HepG2 (cell line): ENCODE measurements around the gene ARMH3. TPM values are rescaled to one million over a fixed set of nuclear protein-coding genes. Genes with fewer than 3 reads are reported as not detected.
A peak's percentile ranks its signal among the peaks of the same experiment; 100 is the strongest.

Experiments used
- CCDC6 ChIP-seq: sonication (generic); formaldehyde crosslinking; IDR thresholded peaks from 2 replicates; pipeline ENCODE4 v1.8.1; 2022; ENCODE audit warnings: mild to moderate bottlenecking, missing genetic modification reagents, moderate library complexity
- CEBPG ChIP-seq: IDR thresholded peaks from 2 replicates; pipeline ENCODE4 v1.6.1; 2016
- GPN1 ChIP-seq: sonication (generic); formaldehyde crosslinking; IDR thresholded peaks from 2 replicates; pipeline ENCODE4 v1.5.1; 2020; ENCODE audit warnings: missing genetic modification reagents, borderline replicate concordance
- GTF2F1 ChIP-seq: fragments of 150-350 bp; IDR thresholded peaks from 2 replicates; pipeline ENCODE4 v1.6.1; 2014; ENCODE audit warnings: low read length
- GTF3A ChIP-seq: sonication (generic); formaldehyde crosslinking; conservative IDR thresholded peaks from 2 replicates; pipeline ENCODE4 v1.4.0; 2020; ENCODE audit warnings: mild to moderate bottlenecking, missing genetic modification reagents
- HMG20A ChIP-seq: IDR thresholded peaks from 2 replicates; pipeline ENCODE4 v1.6.1; 2016; ENCODE audit warnings: borderline replicate concordance
- HMGXB4 ChIP-seq, 2 experiments: sonication (generic) in 1 of 2; formaldehyde crosslinking in 1 of 2; IDR thresholded peaks; 2 replicates each; pipeline versions ENCODE4 v1.4.0 to v1.6.1; 2018 to 2020; ENCODE audit warnings: missing genetic modification reagents in 2 of 2, borderline replicate concordance in 1 of 2, low read depth in 1 of 2, mild to moderate bottlenecking in 1 of 2, missing biosample characterization in 1 of 2
- MXI1 ChIP-seq: IDR thresholded peaks from 3 replicates; pipeline ENCODE4 v1.6.1; 2012; ENCODE audit warnings: low read depth, low read length, inconsistent platforms, borderline replicate concordance
- NR2C2 ChIP-seq: sonication (generic); formaldehyde crosslinking; IDR thresholded peaks from 2 replicates; pipeline ENCODE4 v1.4.0; 2020; ENCODE audit warnings: missing genetic modification reagents, mild to moderate bottlenecking, moderate library complexity, borderline replicate concordance
- PHF21A ChIP-seq: sonication (generic); formaldehyde crosslinking; IDR thresholded peaks from 2 replicates; pipeline ENCODE4 v1.5.0; 2020; ENCODE audit warnings: mild to moderate bottlenecking, missing genetic modification reagents
- RAD51 ChIP-seq: fragments of 450-650 bp; IDR thresholded peaks from 2 replicates; pipeline ENCODE4 v1.6.1; 2016; ENCODE audit warnings: borderline replicate concordance
- RFX1 ChIP-seq: fragments of 450-650 bp; IDR thresholded peaks from 2 replicates; pipeline ENCODE4 v1.6.1; 2017
- TEAD2 ChIP-seq: sonication (generic); formaldehyde crosslinking; IDR thresholded peaks from 2 replicates; pipeline ENCODE4 v1.9.0; 2021; ENCODE audit warnings: missing genetic modification reagents
- ZBTB38 ChIP-seq: sonication (generic); formaldehyde crosslinking; IDR thresholded peaks from 2 replicates; pipeline ENCODE4 v1.5.1; 2020; ENCODE audit warnings: mild to moderate bottlenecking, missing genetic modification reagents
- ZNF124 ChIP-seq: sonication (generic); formaldehyde crosslinking; IDR thresholded peaks from 2 replicates; pipeline ENCODE4 v1.4.0; 2020; ENCODE audit warnings: missing genetic modification reagents
- ZNF207 ChIP-seq: fragments of 450-650 bp; IDR thresholded peaks from 2 replicates; pipeline ENCODE4 v1.6.1; 2016; ENCODE audit warnings: antibody characterized with exemption, borderline replicate concordance
- ZNF326 ChIP-seq: sonication (generic); formaldehyde crosslinking; IDR thresholded peaks from 2 replicates; pipeline ENCODE4 v1.4.0; 2020; ENCODE audit warnings: missing genetic modification reagents, borderline replicate concordance
- ZNF34 ChIP-seq: sonication (generic); formaldehyde crosslinking; IDR thresholded peaks from 2 replicates; pipeline ENCODE4 v1.4.0; 2020; ENCODE audit warnings: mild to moderate bottlenecking, missing genetic modification reagents, borderline replicate concordance
- ZNF556 ChIP-seq: sonication (generic); formaldehyde crosslinking; IDR thresholded peaks from 2 replicates; pipeline ENCODE4 v1.4.0; 2020; ENCODE audit warnings: mild to moderate bottlenecking, missing genetic modification reagents, borderline replicate concordance
- ZNF746 ChIP-seq: sonication (generic); formaldehyde crosslinking; IDR thresholded peaks from 2 replicates; pipeline ENCODE4 v1.8.0; 2022; ENCODE audit warnings: mild to moderate bottlenecking, missing genetic modification reagents
- ZNF839 ChIP-seq: sonication (generic); formaldehyde crosslinking; IDR thresholded peaks from 2 replicates; pipeline ENCODE4 v1.4.0; 2020; ENCODE audit warnings: missing genetic modification reagents, mild to moderate bottlenecking, borderline replicate concordance
- polyA plus RNA-seq, 8 experiments: library from polyadenylated mRNA; depleted of rRNA in 3 of 8; stranded (reverse) in 7 of 8; unstranded in 1 of 8; fragments of >200 nt; fragmentation: Illumina TruSeq in 4 of 8; extraction: Trizol in 4 of 8; gene quantifications; 2 replicates each; pipeline versions ENCODE4 v1.2.1 to v1.2.3, GENCODE V29; 2011 to 2016; ENCODE audit warnings: low read depth in 4 of 8, missing spikeins in 1 of 8, mixed read lengths in 1 of 8; ENCODE audit not compliant: insufficient read depth in 1 of 8
- total RNA-seq, 5 experiments: library from RNA; depleted of rRNA; stranded (reverse); fragments of >200 nt; fragmentation: Illumina TruSeq; extraction: Trizol; gene quantifications; 2 replicates each; pipeline ENCODE4 v1.2.3, GENCODE V29; 2016; ENCODE audit warnings: low read depth in 1 of 5
- TF ChIP-seq, protein P1 (sequence below): sonication (generic); formaldehyde crosslinking; IDR thresholded peaks from 2 replicates; pipeline ENCODE4 v1.4.0; 2020; ENCODE audit warnings: missing genetic modification reagents
- TF ChIP-seq, protein P2 (sequence below): sonication (generic); formaldehyde crosslinking; conservative IDR thresholded peaks from 2 replicates; pipeline ENCODE4 v1.4.0; 2020; ENCODE audit warnings: missing genetic modification reagents
- TF ChIP-seq, protein P3 (sequence below): sonication (generic); formaldehyde crosslinking; IDR thresholded peaks from 2 replicates; pipeline ENCODE4 v1.5.0; 2020; ENCODE audit warnings: missing genetic modification reagents

The ARMH3 gene
- total and polyA plus RNA-seq, 2 of the 13 experiments (the other 11 are each of a cell fraction or from before 2014, with no cell fraction given), result 8.4 to 16.9 TPM

GRCh38 chr10:102055647-102056419 is at the start of gene ARMH3 (continued):
- TF ChIP-seq ZNF207 (no peak), CCDC6 (CRISPR knock-in tag) (peak; percentile 84; the same call in 1 of the 2 replicates), HMGXB4 (CRISPR knock-in tag; IDR thresholded peaks at IDR 0.05; ENCODE audit: borderline replicate concordance in 1 of 2, low read depth in 1 of 2) (peak; percentile 83 to 92), ZNF34 (peak; percentile 96), ZNF124 (CRISPR knock-in tag) (peak; percentile 49; the same call in 1 of the 2 replicates), HMG20A (no peak), GPN1 (no peak), TEAD2 (CRISPR knock-in tag) (peak; percentile 61; the same call in 1 of the 2 replicates), ZNF556 (CRISPR knock-in tag) (peak; percentile 92), RAD51 (no peak), ZNF326 (CRISPR knock-in tag) (no peak), ZBTB38 (CRISPR knock-in tag) (peak; percentile 86), CEBPG (CRISPR knock-in tag) (peak; percentile 40; the same call in 1 of the 2 replicates), ZNF839 (CRISPR knock-in tag) (peak; percentile 83), NR2C2 (CRISPR knock-in tag) (peak; percentile 97), PHF21A (CRISPR knock-in tag) (peak; percentile 79), GTF3A (peak; percentile 72; the same call in 1 of the 2 replicates), GTF2F1 (no peak), MXI1 (peak; percentile 82; the same call in 2 of the 3 replicates), ZNF746 (CRISPR knock-in tag) (0 out of 2 replicates have a peak, but pooled peaks have one; percentile 50), RFX1 (no peak)
- TF ChIP-seq, protein P1, sequence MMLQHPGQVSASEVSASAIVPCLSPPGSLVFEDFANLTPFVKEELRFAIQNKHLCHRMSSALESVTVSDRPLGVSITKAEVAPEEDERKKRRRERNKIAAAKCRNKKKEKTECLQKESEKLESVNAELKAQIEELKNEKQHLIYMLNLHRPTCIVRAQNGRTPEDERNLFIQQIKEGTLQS, result peak; percentile 8; the same call in 1 of the 2 replicates
- TF ChIP-seq, protein P2, sequence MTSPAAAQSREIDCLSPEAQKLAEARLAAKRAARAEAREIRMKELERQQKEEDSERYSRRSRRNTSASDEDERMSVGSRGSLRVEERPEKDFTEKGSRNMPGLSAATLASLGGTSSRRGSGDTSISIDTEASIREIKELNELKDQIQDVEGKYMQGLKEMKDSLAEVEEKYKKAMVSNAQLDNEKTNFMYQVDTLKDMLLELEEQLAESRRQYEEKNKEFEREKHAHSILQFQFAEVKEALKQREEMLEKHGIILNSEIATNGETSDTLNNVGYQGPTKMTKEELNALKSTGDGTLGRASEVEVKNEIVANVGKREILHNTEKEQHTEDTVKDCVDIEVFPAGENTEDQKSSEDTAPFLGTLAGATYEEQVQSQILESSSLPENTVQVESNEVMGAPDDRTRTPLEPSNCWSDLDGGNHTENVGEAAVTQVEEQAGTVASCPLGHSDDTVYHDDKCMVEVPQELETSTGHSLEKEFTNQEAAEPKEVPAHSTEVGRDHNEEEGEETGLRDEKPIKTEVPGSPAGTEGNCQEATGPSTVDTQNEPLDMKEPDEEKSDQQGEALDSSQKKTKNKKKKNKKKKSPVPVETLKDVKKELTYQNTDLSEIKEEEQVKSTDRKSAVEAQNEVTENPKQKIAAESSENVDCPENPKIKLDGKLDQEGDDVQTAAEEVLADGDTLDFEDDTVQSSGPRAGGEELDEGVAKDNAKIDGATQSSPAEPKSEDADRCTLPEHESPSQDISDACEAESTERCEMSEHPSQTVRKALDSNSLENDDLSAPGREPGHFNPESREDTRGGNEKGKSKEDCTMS (CRISPR knock-in tag), result no peak
- TF ChIP-seq, protein P3, sequence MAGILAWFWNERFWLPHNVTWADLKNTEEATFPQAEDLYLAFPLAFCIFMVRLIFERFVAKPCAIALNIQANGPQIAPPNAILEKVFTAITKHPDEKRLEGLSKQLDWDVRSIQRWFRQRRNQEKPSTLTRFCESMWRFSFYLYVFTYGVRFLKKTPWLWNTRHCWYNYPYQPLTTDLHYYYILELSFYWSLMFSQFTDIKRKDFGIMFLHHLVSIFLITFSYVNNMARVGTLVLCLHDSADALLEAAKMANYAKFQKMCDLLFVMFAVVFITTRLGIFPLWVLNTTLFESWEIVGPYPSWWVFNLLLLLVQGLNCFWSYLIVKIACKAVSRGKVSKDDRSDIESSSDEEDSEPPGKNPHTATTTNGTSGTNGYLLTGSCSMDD (CRISPR knock-in tag), result no peak
